Measurements from ENCODE around the gene BSND.
A peak's percentile ranks its signal among the peaks of the same experiment; 100 is the strongest.
"Not testable (repeated sequence)": the region's sequence is repeated elsewhere in the genome, so short reads cannot be mapped to it uniquely, and the experiment has no call there.

The BSND gene

GRCh38 chr1:54998677-54999076 lies at the start of gene BSND:
Gene BSND (plus strand): TSS chr1:54998933. CDS start chr1:54999187, 254 bp downstream.
- DNase-seq, result no peak

- no peak for DNase-seq
Observed at GRCh38 chr1:54949053-54949452, 49.7 kb upstream of the BSND start.

- DNase-seq, result no peak
Observed at GRCh38 chr1:54950006-54950368, 48.7 kb upstream of the BSND start.

DNA sequence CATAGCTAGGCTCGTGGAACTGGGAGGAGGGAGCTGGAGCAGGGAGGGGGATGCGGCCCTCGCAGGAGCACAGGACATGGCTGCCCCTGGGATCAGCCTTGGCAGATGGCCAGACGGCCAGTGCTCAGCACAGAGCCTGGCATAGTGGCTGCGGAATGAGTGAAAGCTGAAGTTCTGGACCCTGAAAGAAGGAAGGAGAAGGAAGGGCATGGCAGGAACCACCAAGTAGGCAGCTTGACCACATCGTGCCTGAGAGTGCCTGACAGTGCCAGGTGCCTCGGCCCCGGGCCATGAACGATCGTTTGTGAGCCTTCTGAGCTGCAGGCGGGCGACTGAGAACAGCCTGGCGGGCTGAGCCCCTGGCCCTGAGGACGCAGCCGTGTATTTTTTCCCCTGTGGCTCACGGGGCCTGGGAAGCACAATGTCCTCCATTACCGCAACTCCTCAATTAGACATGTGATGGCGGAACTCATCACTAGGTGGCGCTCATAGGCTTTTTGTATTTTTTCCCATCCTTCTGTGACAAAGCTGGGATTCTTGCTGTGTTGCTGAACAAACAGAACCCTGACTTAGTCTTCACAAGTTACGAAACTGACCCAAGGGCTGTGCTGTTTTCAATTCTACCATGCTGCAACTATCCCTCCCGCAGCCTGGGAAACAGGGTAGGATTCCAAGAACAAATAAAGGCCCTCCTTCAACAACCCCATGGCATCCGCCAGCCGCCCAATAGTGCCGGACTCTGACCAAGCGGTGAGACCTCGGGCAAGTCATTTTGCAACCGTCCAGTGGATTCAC lies 48.2 kb upstream of the BSND start:
- peak; percentile 29 for DNase-seq

DNA sequence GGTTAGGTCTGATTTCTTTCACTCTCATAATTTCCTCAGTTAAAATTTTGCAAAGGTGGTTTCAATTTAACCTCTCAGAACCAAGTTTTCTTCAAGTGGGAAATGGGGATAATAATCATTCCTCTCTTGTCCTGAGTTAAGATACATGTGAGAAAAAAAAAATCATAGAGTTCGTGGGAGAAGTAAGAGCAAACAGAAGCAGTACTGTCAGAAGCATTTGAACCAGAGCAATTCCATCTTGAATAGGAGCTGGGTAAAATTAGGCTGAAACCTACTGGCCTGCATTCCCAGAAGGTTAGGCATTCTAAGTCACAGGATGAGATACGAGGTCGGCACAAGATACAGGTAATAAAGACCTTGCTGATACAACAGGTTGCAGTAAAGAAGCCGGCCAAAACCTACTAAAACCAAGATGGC lies 46.9 kb upstream of the BSND start:
- DNase-seq, result no peak

- no peak for DNase-seq
Observed at GRCh38 chr1:54952950-54953718, 45.6 kb upstream of the BSND start.

DNA sequence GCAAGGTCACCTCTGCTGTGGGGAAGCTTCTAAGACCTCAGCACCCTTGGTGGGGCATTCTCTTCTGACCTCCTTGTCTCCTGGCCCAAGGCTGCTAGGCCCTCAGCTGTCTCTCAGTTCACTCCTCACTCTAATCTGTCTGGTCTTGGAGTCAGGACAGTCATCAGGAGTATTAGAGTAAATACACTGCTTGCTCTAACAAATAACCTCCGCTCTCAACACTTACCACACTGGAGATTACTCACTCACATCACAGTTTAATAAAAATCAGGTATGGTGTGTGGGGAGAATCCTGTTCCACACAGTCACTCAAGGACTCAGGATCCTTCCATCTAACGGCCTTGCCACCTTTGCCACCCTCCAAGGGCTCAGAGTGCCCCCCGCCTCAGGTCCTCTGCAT lies 44.9 kb upstream of the BSND start:
- DNase-seq, result no peak

- DNase-seq, result no peak
Observed at GRCh38 chr1:54955359-54955758, 43.4 kb upstream of the BSND start.

- no peak for DNase-seq
Observed at GRCh38 chr1:54956726-54957125, 42.0 kb upstream of the BSND start.

GRCh38 chr1:54959241-54959640 lies 39.5 kb upstream of the BSND start:
- DNase-seq, result no peak

- DNase-seq, result no peak
Observed at GRCh38 chr1:54962612-54963395, 35.9 kb upstream of the BSND start.

- DNase-seq, result not testable (repeated sequence)
Observed at GRCh38 chr1:54963829-54964228, 34.9 kb upstream of the BSND start.

DNA sequence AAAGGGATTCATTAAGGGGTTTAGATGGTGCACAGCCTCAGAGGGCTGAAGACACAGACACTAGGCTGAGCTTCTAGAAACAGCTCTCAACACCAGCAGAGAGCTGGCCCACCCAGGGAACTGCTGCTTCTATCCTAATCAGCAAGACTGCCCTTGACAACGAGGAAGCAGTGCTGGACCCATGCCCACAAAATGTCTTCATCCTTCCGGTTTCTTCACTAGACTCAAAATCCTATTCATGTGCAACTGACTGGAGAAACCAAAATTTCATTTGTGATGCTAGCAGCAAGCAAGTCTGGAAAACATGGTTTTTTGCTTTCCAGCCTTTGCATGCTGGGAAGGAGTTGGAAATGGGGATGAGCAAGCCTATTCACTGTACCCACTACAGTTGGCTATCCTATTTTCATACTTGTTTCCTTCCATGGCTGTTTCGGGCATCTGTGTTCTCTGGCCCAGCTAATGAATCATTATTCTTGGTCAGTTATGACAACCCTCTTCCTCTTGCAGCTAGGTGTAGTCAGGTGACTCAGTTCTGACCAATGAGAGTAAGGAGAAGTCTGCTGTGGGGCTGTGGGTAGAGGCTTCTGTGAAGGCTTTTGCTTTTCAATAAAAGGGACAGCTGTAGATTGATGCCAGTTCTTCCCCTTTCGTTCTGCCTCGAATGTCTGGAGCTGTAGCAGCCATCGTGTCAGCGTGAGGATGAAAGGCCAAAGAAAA lies 33.0 kb upstream of the BSND start:
- DNase-seq, result peak; percentile 52

GRCh38 chr1:54967372-54967771 lies 31.4 kb upstream of the BSND start:
- no peak for DNase-seq

- DNase-seq, result no peak
Observed at GRCh38 chr1:54968551-54968950, 30.2 kb upstream of the BSND start.

- DNase-seq, result no peak
Observed at GRCh38 chr1:54969879-54970278, 28.9 kb upstream of the BSND start.

DNA sequence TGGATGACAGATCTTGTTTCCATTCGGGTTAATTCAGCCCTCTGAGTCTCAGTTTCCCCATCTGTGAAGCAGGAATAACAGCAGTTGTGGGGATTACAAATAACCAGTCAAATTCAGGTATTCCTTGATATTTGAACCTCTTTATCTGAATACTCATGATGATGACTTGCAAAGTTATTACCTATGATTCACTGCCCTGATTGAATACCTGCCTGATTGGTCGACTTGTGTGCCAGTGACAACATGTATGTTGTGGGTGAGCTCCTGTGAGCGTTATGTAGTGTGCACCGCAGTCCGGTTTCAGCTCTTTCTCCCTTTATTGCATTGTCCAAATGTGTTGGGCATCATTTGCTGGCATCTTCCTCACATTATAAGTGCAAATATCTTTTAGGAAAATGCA lies 27.8 kb upstream of the BSND start:
- DNase-seq, result no peak

DNA sequence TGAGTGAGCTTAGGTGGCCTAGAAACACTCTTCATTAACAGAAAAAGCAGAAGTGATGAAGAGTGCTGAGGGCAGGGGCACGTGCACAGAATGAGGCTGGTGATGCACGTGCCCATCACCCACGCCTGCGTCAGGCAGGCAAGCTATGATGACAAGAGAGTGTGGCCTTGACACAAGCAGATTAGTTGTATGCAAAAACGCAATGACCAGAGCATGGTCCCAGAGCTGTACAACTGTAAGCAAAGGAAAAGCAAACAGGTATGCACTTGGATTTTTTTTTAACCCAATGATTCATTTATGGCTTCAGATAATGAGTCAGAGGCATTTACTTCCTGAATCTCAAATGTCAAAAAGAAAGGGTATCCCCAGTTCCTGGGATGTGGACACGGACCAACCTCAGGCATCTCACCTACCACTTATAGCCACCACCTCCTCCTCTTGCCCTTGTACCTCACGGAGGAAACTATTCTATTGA lies 27.4 kb upstream of the BSND start:
- DNase-seq, result peak; percentile 26

- DNase-seq, result no peak
Observed at GRCh38 chr1:54972436-54972835, 26.3 kb upstream of the BSND start.

GRCh38 chr1:54973205-54973921 lies 25.4 kb upstream of the BSND start:
- no peak for DNase-seq

DNA sequence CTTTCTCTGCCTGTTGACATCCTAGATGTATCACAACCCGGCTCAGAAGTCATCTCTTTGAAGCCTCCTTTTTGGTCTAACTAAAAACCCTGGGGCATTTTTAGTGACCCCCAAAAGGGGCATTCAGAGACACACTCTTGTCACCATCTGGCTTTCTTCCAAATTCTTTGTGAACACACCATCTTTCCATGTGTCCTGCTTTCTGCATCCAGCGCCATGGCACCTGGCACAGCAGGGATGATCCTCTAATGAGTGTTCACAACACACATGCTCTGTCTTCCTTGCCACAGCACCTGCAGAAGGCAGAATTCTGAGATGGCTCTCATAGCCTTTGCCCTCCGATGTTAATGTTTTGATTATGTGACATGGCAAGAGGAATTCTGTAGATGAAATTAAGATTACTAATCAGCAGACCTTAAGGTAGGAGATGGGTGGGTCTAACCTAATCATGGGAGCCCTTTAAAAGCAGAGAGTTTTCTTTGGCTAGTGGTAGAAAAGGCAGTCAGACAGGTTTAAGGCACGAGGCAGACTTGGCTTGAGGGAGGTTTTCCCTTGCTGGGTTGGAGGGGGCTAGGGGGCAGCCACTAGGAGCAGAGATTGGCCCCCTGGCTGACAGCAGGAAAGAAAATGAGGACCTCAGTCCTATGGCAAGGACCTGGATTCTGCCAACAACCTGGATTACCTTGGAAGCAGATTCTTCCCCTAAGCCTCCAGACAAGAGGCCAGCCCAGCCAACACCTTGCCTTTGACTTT lies 23.2 kb upstream of the BSND start:
- DNase-seq, result no peak
